ENCODE results near the gene MAMDC2. TPM values are rescaled to one million over a fixed set of nuclear protein-coding genes. Genes with fewer than 3 reads are reported as not detected.

MAMDC2 gene
- total RNA-seq, 2 donors from 2014 or later: 2.3 to 7.0 TPM

- Histone ChIP-seq H3K27ac (peak overlapping the region; percentile 5), H3K27me3 (no peaks in the 10 kb centered on the region), H3K9ac (ENCODE audit: low read depth in 2 of 2, low read length in 2 of 2) (no peak overlapping the region), H3K9me3 (no peaks in the 10 kb centered on the region), H3K36me3 (no peaks in the 10 kb centered on the region), H3K4me1 (no peaks in the 10 kb centered on the region), H3K4me3 (no peak overlapping the region)
- intact Hi-C loops (cut with DNase I): no loop called here
- no peak for DNase-seq
- no peak for TF ChIP-seq CTCF (IDR thresholded peaks at IDR 0.05)
Measured at GRCh38 chr9:70076678-70077077, 33.0 kb downstream of the MAMDC2 start.

GRCh38 chr9:70079417-70080037, 35.9 kb downstream of the MAMDC2 start:
- H3K27ac ChIP-seq: no peak overlapping the region
- no peak for DNase-seq

GRCh38 chr9:70080481-70081119, 37.0 kb downstream of the MAMDC2 start:
- no peak for TF ChIP-seq CTCF (IDR thresholded peaks at IDR 0.05)
- Histone ChIP-seq H3K27ac (no peak overlapping the region), H3K36me3 (no peaks in the 10 kb centered on the region), H3K4me3 (no peak overlapping the region), H3K9ac (ENCODE audit: low read depth in 2 of 2, low read length in 2 of 2) (no peak overlapping the region), H3K4me1 (no peaks in the 10 kb centered on the region), H3K27me3 (no peaks in the 10 kb centered on the region), H3K9me3 (no peaks in the 10 kb centered on the region)
- intact Hi-C loops (cut with DNase I): no loop called here
- no peak for DNase-seq

More at GRCh38 chr9:70079417-70080037, 35.9 kb downstream of the MAMDC2 start:
- H3K9me3 ChIP-seq: no peaks in the 10 kb centered on the region
- H3K4me1 ChIP-seq: no peaks in the 10 kb centered on the region
- intact Hi-C loops (cut with DNase I): no loop called here
- H3K9ac ChIP-seq (ENCODE audit: low read depth in 2 of 2, low read length in 2 of 2): no peak overlapping the region
- H3K36me3 ChIP-seq: no peaks in the 10 kb centered on the region
- H3K4me3 ChIP-seq: no peak overlapping the region
- no peaks in the 10 kb centered on the region for H3K27me3 ChIP-seq
- no peak for TF ChIP-seq CTCF (IDR thresholded peaks at IDR 0.05)

- Histone ChIP-seq H3K9me3 (no peaks in the 10 kb centered on the region), H3K4me3 (no peak overlapping the region), H3K27me3 (no peaks in the 10 kb centered on the region), H3K36me3 (no peaks in the 10 kb centered on the region), H3K27ac (no peak overlapping the region), H3K4me1 (no peaks in the 10 kb centered on the region), H3K9ac (ENCODE audit: low read depth in 2 of 2, low read length in 2 of 2) (no peak overlapping the region)
- DNase-seq: no peak
- no peak for TF ChIP-seq CTCF (IDR thresholded peaks at IDR 0.05)
- intact Hi-C loops (cut with DNase I): no loop called here
Measured at GRCh38 chr9:70081120-70081495, 37.5 kb downstream of the MAMDC2 start.

GRCh38 chr9:70083429-70083828, 39.8 kb downstream of the MAMDC2 start:
- H3K4me3 ChIP-seq: no peak overlapping the region
- no peaks in the 10 kb centered on the region for H3K36me3 ChIP-seq
- no peak overlapping the region for H3K27ac ChIP-seq
- DNase-seq: no peak
- no peak for TF ChIP-seq CTCF (IDR thresholded peaks at IDR 0.05)
- no peaks in the 10 kb centered on the region for H3K9me3 ChIP-seq
- H3K27me3 ChIP-seq: no peaks in the 10 kb centered on the region
- intact Hi-C loops (cut with DNase I): no loop called here
- no peaks in the 10 kb centered on the region for H3K4me1 ChIP-seq
- no peak overlapping the region for H3K9ac ChIP-seq (ENCODE audit: low read depth in 2 of 2, low read length in 2 of 2)

Data from colonic mucosa (tissue), 4 donors.